HT-29 (cell line): ENCODE data around the gene LRP1B. TPM values are rescaled to one million over a fixed set of nuclear protein-coding genes. Genes with fewer than 3 reads are reported as not detected.
"Not testable (repeated sequence)": the region's sequence is repeated elsewhere in the genome, so short reads cannot be mapped to it uniquely, and the experiment has no call there.

ENCODE experiments used
- DNase-seq: peaks from one replicate; pipeline ENCODE4 v3.0.0-alpha.2; 2015; ENCODE audit warnings: low spot score
- total RNA-seq: library from RNA; depleted of rRNA; stranded (reverse); fragments of >200 nt; shearing (Covaris generic); gene quantifications from 2 replicates; pipeline ENCODE4 v1.2.3, GENCODE V29; 2014

The LRP1B gene
- total RNA-seq, 1 experiment from 2014 or later = not detected

GRCh38 chr2:141889788-141890187 is 241.0 kb downstream of the LRP1B start:
- DNase-seq = no peak

- DNase-seq = no peak
These were observed 241.7 kb downstream of the LRP1B start for GRCh38 chr2:141888987-141889555.

- DNase-seq = no peak
These were observed 243.5 kb downstream of the LRP1B start for GRCh38 chr2:141887363-141887762.

- no peak for DNase-seq
These were observed 252.8 kb downstream of the LRP1B start for GRCh38 chr2:141878016-141878415.

- DNase-seq = no peak
These were observed 258.7 kb downstream of the LRP1B start for GRCh38 chr2:141871913-141872634.

- DNase-seq = no peak
These were observed 261.2 kb downstream of the LRP1B start for GRCh38 chr2:141869572-141869971.

- DNase-seq = no peak
These were observed 266.9 kb downstream of the LRP1B start for GRCh38 chr2:141863964-141864363.

GRCh38 chr2:141856215-141856919 is 274.4 kb downstream of the LRP1B start:
- no peak for DNase-seq

- no peak for DNase-seq
These were observed 282.6 kb downstream of the LRP1B start for GRCh38 chr2:141848191-141848590.

GRCh38 chr2:141844231-141844630 is 286.6 kb downstream of the LRP1B start:
- DNase-seq = no peak

GRCh38 chr2:141835103-141835502 is 295.7 kb downstream of the LRP1B start:
- DNase-seq = no peak

GRCh38 chr2:141828761-141829160 is 302.1 kb downstream of the LRP1B start:
- DNase-seq = no peak

- no peak for DNase-seq
These were observed 306.0 kb downstream of the LRP1B start for GRCh38 chr2:141824790-141825189.

GRCh38 chr2:141820893-141821292 is 309.9 kb downstream of the LRP1B start:
- no peak for DNase-seq

- not testable (repeated sequence) for DNase-seq
These were observed 315.5 kb downstream of the LRP1B start for GRCh38 chr2:141815320-141815719.

- DNase-seq = no peak
These were observed 316.7 kb downstream of the LRP1B start for GRCh38 chr2:141814150-141814549.

GRCh38 chr2:141810148-141810547 is 320.7 kb downstream of the LRP1B start:
- no peak for DNase-seq

GRCh38 chr2:141806090-141806489 is 324.7 kb downstream of the LRP1B start:
- no peak for DNase-seq

GRCh38 chr2:141805302-141805701 is 325.5 kb downstream of the LRP1B start:
- DNase-seq = no peak

GRCh38 chr2:141796449-141796848 is 334.4 kb downstream of the LRP1B start:
- DNase-seq = no peak

- no peak for DNase-seq
These were observed 339.3 kb downstream of the LRP1B start for GRCh38 chr2:141791521-141791920.

- no peak for DNase-seq
These were observed 348.2 kb downstream of the LRP1B start for GRCh38 chr2:141782574-141782973.

GRCh38 chr2:141778315-141778835 is 352.4 kb downstream of the LRP1B start:
- no peak for DNase-seq
